22Rv1 (cell line): ENCODE measurements around the gene APLN.

Experiments
- H3K27ac ChIP-seq: fragments of 450-650 bp; 2 replicates; pipeline ENCODE4 v1.5.1; 2017
- ZFX ChIP-seq: fragments of 450-650 bp; IDR thresholded peaks from 2 replicates; pipeline ENCODE4 v1.6.1; 2017; ENCODE audit warnings: antibody characterized with exemption, borderline replicate concordance
- TF ChIP-seq, protein P1 (sequence below): fragments of 450-650 bp; IDR thresholded peaks from 2 replicates; pipeline ENCODE4 v1.5.1; 2017; ENCODE audit warnings: mild to moderate bottlenecking

APLN gene

DNA sequence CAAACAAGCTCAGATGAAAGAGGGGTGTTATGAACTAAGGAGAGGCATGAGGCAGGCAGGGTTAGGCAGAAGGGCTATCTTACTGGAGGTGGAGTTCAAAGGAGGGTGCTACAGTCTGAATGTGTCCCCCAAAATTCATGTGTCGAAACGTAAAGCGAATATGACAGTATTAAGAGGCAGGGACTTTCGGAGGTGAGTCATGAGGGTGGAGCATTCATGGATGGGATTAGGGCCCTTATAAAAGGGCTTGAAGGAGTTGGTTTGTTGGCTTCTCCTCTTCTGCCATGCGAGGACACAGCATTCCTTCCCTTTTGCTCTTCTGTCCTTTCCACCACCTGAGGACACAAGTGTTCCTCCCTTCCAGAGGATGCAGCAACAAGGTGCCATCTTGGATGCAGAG is 22.9 kb downstream of the APLN start:
- no peak overlapping the region for H3K27ac ChIP-seq
- TF ChIP-seq, protein P1, sequence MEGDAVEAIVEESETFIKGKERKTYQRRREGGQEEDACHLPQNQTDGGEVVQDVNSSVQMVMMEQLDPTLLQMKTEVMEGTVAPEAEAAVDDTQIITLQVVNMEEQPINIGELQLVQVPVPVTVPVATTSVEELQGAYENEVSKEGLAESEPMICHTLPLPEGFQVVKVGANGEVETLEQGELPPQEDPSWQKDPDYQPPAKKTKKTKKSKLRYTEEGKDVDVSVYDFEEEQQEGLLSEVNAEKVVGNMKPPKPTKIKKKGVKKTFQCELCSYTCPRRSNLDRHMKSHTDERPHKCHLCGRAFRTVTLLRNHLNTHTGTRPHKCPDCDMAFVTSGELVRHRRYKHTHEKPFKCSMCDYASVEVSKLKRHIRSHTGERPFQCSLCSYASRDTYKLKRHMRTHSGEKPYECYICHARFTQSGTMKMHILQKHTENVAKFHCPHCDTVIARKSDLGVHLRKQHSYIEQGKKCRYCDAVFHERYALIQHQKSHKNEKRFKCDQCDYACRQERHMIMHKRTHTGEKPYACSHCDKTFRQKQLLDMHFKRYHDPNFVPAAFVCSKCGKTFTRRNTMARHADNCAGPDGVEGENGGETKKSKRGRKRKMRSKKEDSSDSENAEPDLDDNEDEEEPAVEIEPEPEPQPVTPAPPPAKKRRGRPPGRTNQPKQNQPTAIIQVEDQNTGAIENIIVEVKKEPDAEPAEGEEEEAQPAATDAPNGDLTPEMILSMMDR, result no peak
- TF ChIP-seq ZFX, result no peak

DNA sequence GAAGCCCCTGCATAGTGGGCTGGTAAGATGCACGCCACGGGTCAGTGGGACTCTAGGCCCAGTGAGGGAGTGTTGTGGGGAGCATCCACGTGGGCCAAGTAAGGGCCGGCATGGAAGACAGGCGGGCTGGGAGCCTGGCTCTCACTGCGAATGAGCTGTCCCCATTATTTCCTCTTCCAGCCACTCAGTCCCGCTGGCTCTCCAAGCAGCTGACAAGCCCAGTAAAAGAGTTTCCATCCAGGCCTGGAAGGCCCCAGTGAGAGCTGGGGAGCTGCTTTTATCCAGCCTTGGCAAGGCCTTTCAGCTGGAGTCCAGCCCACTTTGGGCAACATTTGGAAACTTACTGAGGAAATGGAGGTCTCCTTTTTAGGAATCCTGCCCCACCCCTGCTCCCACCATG is 24.9 kb downstream of the APLN start:
- no peak overlapping the region for H3K27ac ChIP-seq
- TF ChIP-seq, protein P1, result no peak
- TF ChIP-seq ZFX, result no peak

DNA sequence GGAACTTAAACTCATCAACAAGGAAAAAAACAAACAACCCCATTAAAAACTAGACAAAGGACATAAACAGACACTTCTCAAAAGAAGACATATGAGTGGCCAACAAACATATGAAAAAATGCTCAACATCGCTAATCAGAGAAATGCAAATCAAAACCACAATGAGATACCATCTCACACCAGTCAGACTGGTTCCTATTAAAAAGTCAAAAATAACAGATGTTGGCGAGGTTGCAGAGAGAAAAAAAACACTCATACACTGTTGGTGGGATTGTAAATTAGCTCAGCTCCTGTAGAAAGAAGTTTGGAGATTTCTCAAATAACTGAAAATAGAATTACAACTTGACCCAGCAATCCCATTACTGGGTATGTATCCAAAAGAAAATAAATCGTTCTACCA is 28.7 kb downstream of the APLN start:
- 0 out of 2 replicates have a peak overlapping the region, but pooled peaks have one; percentile 23 for H3K27ac ChIP-seq
- no peak for TF ChIP-seq ZFX
- TF ChIP-seq, protein P1, result no peak

DNA sequence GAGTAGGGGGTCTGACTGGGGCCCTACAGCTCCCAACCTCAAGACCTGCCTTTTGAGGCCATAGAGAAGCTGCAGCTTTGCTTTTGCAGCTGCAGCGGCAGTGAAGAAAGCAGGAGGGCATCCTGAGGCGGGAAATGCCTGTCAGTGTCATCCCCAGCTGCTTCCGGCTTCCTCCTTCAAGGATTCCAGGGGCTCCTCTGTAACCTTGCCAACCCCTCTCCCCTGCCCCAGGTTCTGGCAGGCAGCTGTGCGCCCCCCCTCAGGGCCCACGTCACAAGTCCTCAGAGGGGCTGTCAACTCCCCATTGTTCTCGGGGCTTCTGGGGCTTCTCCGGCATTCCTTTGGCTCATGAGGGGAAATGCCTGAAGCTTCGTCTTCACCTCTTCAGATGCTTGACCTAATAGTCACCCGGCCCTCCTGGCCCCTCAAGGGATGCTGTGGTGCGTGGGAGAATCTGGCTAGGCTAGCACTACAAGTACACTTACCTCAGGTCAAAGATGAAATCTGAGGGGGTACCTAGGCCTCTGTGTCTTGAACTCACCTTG is 31.9 kb downstream of the APLN start:
- no peak overlapping the region for H3K27ac ChIP-seq
- TF ChIP-seq, protein P1, result no peak

DNA sequence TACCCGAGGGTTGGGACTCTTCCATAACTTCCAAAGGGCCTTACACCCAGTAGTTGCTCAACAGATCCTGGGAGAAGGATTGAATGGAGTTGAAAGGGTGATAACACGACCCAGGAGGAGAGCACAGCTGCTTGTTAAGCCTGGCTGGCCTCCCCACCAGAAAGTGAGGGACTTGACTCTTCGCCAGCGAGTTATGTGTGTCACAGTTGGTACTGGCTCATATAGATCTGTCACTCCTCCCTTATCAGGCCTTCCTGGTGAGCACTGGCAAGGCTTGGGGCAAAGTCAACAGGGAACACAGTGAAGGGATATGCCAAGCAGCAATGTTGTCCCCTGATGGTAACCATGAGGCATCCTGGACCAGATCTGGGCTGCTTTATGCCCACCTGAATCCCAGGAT is 35.8 kb downstream of the APLN start:
- no peak overlapping the region for H3K27ac ChIP-seq
- TF ChIP-seq, protein P1, result no peak
- no peak for TF ChIP-seq ZFX

DNA sequence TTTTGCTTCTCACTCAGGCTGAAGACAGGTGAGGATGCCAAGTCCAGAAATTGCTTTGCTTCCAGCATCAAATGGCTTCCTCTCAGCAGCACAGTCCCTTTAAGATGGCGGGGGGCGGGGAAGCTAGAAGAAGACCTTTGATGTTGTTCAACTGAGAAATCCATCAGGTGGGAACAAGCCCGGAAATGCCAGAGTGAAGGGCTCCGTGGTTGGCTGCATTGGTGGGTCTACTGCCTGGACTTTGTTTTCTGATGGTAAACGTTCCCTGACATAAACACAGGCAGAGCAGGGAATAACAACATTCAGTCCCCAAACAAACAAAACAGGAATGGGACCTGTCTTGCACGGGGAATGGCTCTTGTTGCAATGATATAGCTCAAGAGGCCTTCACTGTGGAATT is 37.3 kb downstream of the APLN start:
- TF ChIP-seq, protein P1, result no peak
- no peak for TF ChIP-seq ZFX
- no peak overlapping the region for H3K27ac ChIP-seq

DNA sequence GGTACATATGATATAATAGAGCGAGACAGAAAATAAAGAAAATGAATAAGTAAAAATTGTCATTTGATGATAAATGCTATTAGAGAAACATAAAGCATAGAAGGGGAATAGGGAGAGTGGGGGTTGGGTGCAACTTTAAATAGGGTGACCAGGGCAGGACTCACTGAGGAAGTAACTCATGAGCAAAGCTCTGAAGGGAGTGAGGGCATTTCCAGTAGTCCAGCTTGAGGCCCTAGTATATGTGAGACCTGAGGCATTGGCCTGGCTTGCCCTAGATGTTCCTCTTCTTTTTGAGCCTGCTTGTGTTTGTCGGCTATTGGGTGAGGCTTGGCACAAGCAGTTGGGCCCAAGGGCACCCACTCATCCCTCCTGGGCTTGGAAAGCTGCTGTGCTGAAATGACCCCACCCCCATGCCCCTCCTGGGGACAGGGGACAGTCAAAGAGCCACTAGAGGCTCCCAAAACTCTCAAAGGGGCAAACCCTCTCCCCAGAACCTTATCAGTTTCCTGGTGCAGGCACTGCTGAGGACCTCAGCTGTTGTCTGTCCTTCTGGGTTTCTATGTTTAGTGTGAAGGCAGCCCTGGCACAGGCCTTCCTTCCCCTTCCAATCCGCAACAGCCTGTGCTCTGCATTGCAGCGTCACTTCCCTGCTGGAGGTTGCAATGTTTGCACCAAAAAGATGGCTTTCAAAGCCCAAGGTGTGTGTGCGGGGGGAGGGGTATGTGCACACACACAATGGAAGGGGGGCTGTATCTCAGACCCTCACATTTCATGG is 40.1 kb downstream of the APLN start:
- TF ChIP-seq, protein P1, result no peak
- TF ChIP-seq ZFX, result no peak

More for the DNA sequence above, 40.1 kb downstream of the APLN start:
- H3K27ac ChIP-seq, result no peak overlapping the region
